ENCODE results near the gene SYNC. TPM values are rescaled to one million over a fixed set of nuclear protein-coding genes. Genes with fewer than 3 reads are reported as not detected.
A peak's percentile ranks its signal among the peaks of the same experiment; 100 is the strongest.
"Not testable (repeated sequence)": the region's sequence is repeated elsewhere in the genome, so short reads cannot be mapped to it uniquely, and the experiment has no call there.

Gene SYNC
- total RNA-seq, 8 experiments from 2014 or later, result 0.24 to 26.0 (median 0.49) TPM

DNA sequence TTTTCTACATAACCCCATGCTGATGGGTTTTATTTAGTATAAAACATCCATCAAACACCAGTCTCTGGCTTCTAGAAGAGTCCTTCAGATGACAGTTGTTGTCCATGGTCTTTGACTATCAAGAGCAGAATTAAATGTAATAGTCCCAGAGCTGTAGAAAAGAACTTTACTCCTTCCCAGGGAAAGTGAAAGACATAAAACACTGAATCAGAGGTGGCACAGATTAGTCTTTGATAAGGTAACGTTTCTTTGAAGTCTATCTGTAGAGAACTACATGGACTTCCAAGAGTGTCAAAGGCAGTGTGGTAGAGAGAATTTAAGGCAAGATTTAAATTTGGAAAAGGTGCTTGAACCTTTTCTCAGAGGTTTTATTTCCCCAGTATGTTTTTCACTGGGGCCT, 21.9 kb downstream of the SYNC start:
- no peaks in the 10 kb centered on the region for H3K4me1 ChIP-seq (replicated peaks in 1 of 2)
- no peak overlapping the region for H3K4me3 ChIP-seq
- in situ Hi-C loops (cut with MboI; ENCODE audit: low pct_unique_long_range_greater_than_20kb in 2 of 9, low sequenced_read_pairs in 9 of 9, unreplicated experiment in 9 of 9), result no loop called here
- 86 to 100% (median 100%) methylated on average over 1 of the region's 1 CpG; no CpG with 5 or more reads in 5 of the 10 experiments for WGBS, 10 experiments
- no peak for ATAC-seq (replicated peaks in 6 of 8)
- H3K27ac ChIP-seq, result no peak overlapping the region

DNA sequence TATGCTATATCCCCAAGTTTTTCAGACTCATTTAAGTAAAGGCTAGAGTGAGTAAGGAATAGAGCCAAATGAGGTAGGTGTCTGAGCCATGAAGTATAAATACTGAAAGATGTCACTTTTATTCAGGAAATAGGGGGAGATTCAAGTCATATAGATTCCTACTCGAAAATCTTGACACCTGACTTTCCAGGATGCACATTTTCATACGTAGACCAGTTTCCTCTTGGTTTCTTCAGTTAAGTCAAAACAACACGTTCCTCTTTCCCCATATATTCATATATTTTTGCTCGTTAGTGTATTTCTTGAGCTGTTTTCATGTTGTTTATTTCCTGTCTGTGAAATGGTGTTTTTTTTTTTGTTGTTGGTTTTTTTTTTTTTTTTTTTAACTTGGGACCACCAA, 22.6 kb downstream of the SYNC start:
- in situ Hi-C loops (cut with MboI; ENCODE audit: low pct_unique_long_range_greater_than_20kb in 2 of 9, low sequenced_read_pairs in 9 of 9, unreplicated experiment in 9 of 9); H3K4me1 ChIP-seq (replicated peaks in 1 of 2); H3K27ac ChIP-seq; H3K4me3 ChIP-seq; ATAC-seq (replicated peaks in 6 of 8): not testable (repeated sequence)
- 80 to 100% (median 93%) methylated on average over 1 to 4 of the region's 4 CpGs; no CpG with 5 or more reads in 1 of the 10 experiments for WGBS, 10 experiments

DNA sequence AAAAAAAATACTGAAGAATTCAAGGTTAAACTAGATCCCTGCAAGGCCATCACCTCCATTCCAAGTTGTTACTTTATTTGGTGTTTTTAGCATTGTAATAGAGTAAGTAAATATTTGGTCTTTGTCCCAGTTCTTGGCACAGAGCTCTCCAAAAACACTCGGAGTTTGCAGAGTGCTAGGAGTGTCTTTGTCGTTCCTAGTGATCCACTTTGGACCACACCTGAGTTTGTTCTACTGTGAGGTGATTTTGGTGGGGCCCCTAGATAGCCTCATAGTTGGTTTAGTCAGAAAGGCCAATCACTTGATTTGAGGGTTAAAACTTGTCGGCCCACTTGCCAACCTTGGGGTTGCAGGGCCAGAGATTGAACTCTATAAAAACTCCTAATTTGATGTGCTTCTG, 25.6 kb downstream of the SYNC start:
- Histone ChIP-seq H3K4me1 (replicated peaks in 1 of 2) (no peaks in the 10 kb centered on the region), H3K27ac (no peak overlapping the region), H3K4me3 (no peak overlapping the region)
- ATAC-seq (replicated peaks in 6 of 8), result no peak
- in situ Hi-C loops (cut with MboI; ENCODE audit: low pct_unique_long_range_greater_than_20kb in 2 of 9, low sequenced_read_pairs in 9 of 9, unreplicated experiment in 9 of 9), result no loop called here
- WGBS, 10 experiments, result 0 to 77% (median 60%) methylated on average over 1 to 3 of the region's 3 CpGs; no CpG with 5 or more reads in 2 of the 10 experiments

DNA sequence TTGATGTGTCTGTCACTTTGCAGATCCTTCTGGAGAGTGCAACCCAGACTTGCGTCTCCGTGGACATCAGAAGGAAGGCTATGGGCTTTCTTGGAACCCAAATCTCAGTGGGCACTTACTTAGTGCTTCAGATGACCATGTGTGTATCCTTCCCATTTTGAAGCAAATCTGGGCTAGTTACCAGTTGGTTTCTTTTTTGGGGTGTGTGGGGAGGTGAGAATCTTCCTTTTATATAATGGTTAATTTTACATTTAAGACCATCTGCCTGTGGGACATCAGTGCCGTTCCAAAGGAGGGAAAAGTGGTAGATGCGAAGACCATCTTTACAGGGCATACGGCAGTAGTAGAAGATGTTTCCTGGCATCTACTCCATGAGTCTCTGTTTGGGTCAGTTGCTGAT, 33.9 kb downstream of the SYNC start:
- in situ Hi-C loops (cut with MboI; ENCODE audit: low pct_unique_long_range_greater_than_20kb in 2 of 9, low sequenced_read_pairs in 9 of 9, unreplicated experiment in 9 of 9); H3K4me3 ChIP-seq; ATAC-seq (replicated peaks in 6 of 8); H3K4me1 ChIP-seq (replicated peaks in 1 of 2); H3K27ac ChIP-seq: not testable (repeated sequence)
- WGBS, 10 experiments, result 80 to 100% (median 94%) methylated on average over 1 to 5 of the region's 5 CpGs; no CpG with 5 or more reads in 2 of the 10 experiments

DNA sequence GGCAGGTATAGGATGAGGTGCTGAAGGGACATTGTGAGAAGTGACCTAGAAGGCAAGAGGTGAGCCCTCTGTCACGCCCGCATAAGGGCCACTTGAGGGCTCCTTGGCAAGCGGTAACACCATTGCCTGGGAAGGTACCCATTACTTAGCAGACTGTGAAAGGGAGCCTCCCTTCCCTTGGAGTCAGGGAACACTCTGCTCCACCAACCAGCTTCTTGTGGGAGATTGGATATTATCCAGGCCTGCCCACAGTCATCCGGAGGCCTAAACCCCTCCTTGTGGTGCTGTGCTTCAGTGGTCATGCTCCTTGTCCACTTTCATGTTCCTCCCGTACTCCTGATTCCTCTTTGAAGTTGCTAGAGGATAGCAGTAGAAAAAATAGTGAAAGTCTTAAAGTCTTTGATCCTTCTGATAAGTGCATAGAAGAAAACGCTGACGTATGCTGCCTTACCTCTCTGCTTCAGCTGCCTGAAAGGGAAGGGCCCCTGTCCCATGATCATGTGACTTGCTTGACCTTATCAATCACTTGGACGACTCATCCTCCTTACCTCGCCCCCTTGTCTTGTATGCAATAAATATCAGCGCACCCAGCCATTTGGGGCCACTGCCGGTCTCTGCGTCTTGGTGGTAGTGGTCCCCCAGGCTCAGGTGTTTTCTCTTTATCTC, 35.5 kb downstream of the SYNC start:
- in situ Hi-C loops (cut with MboI; ENCODE audit: low pct_unique_long_range_greater_than_20kb in 2 of 9, low sequenced_read_pairs in 9 of 9, unreplicated experiment in 9 of 9), result no loop called here
- H3K27ac ChIP-seq, result no peak overlapping the region
- WGBS, 10 experiments, result 73 to 90% (median 85%) methylated on average over 2 to 11 of the region's 12 CpGs; no CpG with 5 or more reads in 1 of the 10 experiments
- no peak overlapping the region for H3K4me3 ChIP-seq
- ATAC-seq (replicated peaks in 6 of 8), result no peak
- H3K4me1 ChIP-seq (replicated peaks in 1 of 2), result no peaks in the 10 kb centered on the region

DNA sequence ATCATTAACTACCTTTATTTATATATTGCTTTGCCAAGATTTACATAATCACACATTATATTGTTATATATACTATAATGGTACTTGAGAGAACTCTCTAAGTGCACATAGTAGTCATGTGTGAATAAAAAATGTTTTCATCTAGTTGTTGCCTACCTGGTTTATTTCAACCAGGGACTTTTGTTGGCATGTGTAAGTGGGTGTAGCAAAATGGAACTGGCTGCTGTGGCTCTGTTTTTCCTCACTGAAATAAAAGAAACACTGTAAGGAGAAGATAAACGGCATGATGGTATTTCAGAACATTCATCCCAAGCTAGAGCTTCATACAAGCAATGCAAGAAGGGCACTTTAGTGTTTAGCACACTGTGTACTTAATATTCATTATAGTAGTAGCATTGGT, 36.7 kb downstream of the SYNC start:
- H3K27ac ChIP-seq, result no peak overlapping the region
- ATAC-seq (replicated peaks in 6 of 8), result no peak
- in situ Hi-C loops (cut with MboI; ENCODE audit: low pct_unique_long_range_greater_than_20kb in 2 of 9, low sequenced_read_pairs in 9 of 9, unreplicated experiment in 9 of 9), result no loop called here
- no peak overlapping the region for H3K4me3 ChIP-seq
- WGBS, 10 experiments, result 17 to 91% (median 83%) methylated on average over 1 of the region's 1 CpG; no CpG with 5 or more reads in 3 of the 10 experiments
- no peaks in the 10 kb centered on the region for H3K4me1 ChIP-seq (replicated peaks in 1 of 2)

DNA sequence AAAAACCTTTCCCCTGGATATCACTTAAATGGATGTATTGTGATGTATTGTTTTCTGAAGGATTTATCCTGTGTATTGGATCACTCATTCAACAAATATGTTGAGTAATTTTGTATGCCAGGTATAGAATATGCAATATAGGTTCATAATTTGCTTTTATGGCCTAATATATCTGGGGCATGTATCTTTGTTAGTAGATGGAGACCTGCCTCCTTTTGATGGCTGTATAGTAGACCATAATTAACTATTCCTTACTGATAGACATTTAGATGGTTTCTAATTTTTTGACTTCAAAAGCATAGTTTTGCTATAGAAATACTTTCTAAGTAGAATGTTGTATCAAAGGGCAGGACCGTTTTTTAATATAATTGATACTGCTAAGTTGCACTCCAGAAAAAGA, 43.0 kb downstream of the SYNC start:
- H3K4me1 ChIP-seq (replicated peaks in 1 of 2), result no peaks in the 10 kb centered on the region
- H3K4me3 ChIP-seq, result no peak overlapping the region
- no peak for ATAC-seq (replicated peaks in 6 of 8)
- H3K27ac ChIP-seq, result no peak overlapping the region
- WGBS, 10 experiments, result 43 to 100% (median 100%) methylated on average over 1 of the region's 1 CpG; no CpG with 5 or more reads in 1 of the 10 experiments
- in situ Hi-C loops (cut with MboI; ENCODE audit: low pct_unique_long_range_greater_than_20kb in 2 of 9, low sequenced_read_pairs in 9 of 9, unreplicated experiment in 9 of 9), result no loop called here

DNA sequence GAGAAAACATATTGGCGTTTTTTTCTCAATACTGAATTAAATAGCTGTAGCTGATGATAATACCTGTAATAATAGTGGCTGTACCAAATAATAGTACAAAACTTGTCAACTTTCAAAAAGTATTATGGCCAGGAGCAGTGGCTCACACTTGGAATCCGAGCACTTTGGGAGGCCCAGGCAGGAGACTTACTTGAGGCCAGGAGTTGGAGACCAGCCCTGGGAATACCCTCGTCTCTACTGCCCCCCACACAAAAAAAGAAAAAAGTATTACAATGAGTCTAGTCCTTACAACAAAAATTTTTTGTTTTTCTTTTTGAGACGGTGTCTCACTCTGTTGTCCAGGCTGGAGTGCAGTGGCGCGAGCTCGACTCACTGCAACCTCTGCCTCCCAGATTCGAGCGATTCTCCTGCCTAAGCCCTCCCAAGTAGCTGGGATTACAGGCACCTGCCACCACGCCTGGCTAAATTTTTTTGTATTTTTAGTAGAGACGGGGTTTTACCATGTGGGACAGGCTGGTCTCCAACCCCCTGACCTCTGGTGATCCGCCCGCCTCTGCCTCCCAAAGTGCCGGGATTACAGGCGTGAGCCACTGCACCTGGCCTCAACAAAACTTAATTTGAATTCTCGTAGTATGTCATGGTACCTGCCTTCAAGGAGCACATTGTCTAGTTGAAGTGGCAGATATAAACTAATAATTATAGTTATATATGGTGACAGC, 50.2 kb downstream of the SYNC start:
- Histone ChIP-seq H3K27ac (no peak overlapping the region), H3K4me3 (peak overlapping the region; percentile 53 to 84 (median 67)), H3K4me1 (replicated peaks in 1 of 2) (peaks cover 18% of the 10 kb centered on the region in 2 donors)
- no peak for ATAC-seq (replicated peaks in 6 of 8)
- WGBS, 10 experiments, result 38 to 100% (median 81%) methylated on average over 1 to 16 of the region's 16 CpGs
- in situ Hi-C loops (cut with MboI; ENCODE audit: low pct_unique_long_range_greater_than_20kb in 2 of 9, low sequenced_read_pairs in 9 of 9, unreplicated experiment in 9 of 9), result no loop called here

DNA sequence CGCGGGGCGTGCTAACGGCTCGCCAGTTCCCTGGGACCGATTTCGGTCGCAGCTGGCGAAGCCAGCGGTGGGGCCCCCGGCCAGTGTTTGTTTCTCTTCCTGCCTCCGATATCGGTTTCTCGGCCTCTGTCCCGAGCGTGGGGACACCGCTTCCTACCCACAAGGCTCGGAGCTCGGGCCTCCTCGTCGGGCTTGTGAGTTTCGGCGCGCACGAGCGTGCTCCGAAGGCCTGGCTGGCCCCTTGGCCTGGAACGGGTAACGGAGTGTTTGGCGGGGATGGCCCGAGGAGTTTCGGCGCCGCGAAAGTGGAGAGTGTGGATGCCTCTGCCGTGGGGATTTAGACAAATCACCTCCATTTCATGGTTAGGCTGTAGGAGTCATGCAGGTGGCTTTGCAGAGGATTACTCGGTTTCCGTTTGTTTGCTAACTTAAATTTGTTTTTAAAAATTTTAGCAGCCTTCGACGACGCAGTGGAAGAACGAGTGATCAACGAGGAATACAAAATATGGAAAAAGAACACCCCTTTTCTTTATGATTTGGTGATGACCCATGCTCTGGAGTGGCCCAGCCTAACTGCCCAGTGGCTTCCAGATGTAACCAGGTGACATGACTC, 51.0 kb downstream of the SYNC start:
- peak in 6 of 8 experiments; percentile 2 to 16 (median 6) for ATAC-seq (replicated peaks in 6 of 8)
- H3K27ac ChIP-seq, result peak overlapping the region; percentile 95 to 99
- 0 to 10% (median 0%) methylated on average over 4 to 36 of the region's 43 CpGs; no CpG with 5 or more reads in 1 of the 10 experiments for WGBS, 10 experiments

DNA sequence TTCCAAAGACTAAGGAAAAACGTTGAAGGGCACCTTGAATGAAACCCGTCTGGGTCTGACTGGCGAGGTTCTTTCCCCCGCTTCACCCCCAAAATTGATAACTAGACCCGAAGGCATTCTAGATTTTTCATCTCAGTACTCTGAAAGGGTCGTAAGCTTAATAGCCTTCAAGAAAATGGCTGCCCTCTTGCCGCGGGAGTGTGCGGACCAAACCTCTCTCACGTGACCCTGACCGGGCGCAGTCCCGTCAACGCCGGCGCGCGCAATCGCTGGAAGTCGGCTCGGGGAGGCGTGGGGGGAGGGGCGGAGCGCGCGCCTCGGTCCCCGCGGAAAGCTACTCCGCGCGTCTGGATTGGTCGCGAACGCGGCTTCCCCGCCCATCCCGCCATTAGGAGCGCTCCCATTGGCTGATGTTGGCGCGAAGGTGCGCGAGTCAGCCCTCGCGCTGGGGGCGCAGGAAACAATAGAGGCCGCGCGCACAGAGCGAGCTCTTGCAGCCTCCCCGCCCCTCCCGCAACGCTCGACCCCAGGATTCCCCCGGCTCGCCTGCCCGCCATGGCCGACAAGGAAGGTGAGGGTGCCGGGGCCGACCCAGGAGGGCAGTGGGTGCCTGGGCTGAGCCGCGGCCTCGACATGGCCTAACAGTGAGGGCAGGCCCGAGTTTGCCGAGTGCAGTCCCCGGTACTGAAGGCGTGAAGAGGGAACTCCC, 51.7 kb downstream of the SYNC start, which contains the start of gene RBBP4:
Gene RBBP4, plus strand, starts transcription at position 457 of the 709 bp plus-strand sequence. Its CDS starts 99 bp downstream, at position 556.
- in situ Hi-C loops (cut with MboI; ENCODE audit: low pct_unique_long_range_greater_than_20kb in 2 of 9, low sequenced_read_pairs in 9 of 9, unreplicated experiment in 9 of 9), result no loop called here
- 0 to 2% (median 0%) methylated on average over 3 to 16 of the region's 67 CpGs; no CpG with 5 or more reads in 3 of the 10 experiments for WGBS, 10 experiments

More for the DNA sequence above, 51.0 kb downstream of the SYNC start:
- H3K4me1 ChIP-seq (replicated peaks in 1 of 2), result peaks cover 18% of the 10 kb centered on the region in 2 donors
- in situ Hi-C loops (cut with MboI; ENCODE audit: low pct_unique_long_range_greater_than_20kb in 2 of 9, low sequenced_read_pairs in 9 of 9, unreplicated experiment in 9 of 9), result no loop called here
- peak overlapping the region; percentile 53 to 84 (median 67) for H3K4me3 ChIP-seq

DNA sequence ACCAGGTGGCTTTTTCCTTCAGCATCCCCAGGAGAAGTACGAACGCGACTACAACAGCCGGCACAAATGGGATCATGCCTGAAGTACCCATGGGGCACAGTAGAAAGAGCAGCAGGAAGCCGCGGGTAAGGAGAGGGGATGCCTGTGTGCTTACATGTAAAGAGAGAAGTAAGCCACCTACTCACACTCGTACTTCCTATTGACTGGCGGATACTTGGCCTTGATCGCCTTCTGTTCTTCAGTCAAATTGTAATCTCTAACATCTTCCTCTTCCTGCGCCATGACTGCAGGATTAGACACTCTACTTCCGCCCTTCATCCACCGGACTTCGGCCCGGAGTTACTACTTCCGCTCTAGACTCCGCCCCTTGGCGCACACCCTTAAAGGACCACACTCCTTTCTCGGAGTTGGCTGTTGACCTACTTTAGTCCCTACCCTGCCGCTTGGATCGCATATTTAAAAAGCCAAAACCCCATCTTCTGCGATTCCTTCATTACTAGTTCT, 52.3 kb downstream of the SYNC start, which contains the start of gene ZBTB8OS:
Gene ZBTB8OS, minus strand, starts transcription at position 303 of the 504 bp plus-strand sequence. Its CDS starts 21 bp downstream, at position 282.
- ATAC-seq (replicated peaks in 6 of 8), result peak; percentile 74 to 84 (median 78)
- H3K4me1 ChIP-seq (replicated peaks in 1 of 2), result peaks cover 18% of the 10 kb centered on the region in 2 donors
- WGBS, 10 experiments, result 0 to 11% (median 1%) methylated on average over 3 to 20 of the region's 21 CpGs
- in situ Hi-C loops (cut with MboI; ENCODE audit: low pct_unique_long_range_greater_than_20kb in 2 of 9, low sequenced_read_pairs in 9 of 9, unreplicated experiment in 9 of 9), result no loop called here
- H3K27ac ChIP-seq, result peak within 1 kb of the TSS; percentile 99 to 100
- peak within 1 kb of the TSS; percentile 53 to 84 (median 67) for H3K4me3 ChIP-seq

More for the DNA sequence above, 51.7 kb downstream of the SYNC start, which contains the start of gene RBBP4:
- Histone ChIP-seq H3K4me3 (peak within 1 kb of the TSS; percentile 53 to 84 (median 67)), H3K4me1 (replicated peaks in 1 of 2) (peaks cover 18% of the 10 kb centered on the region in 2 donors), H3K27ac (peak within 1 kb of the TSS; percentile 99 to 100)
- peak; percentile 85 to 94 (median 92) for ATAC-seq (replicated peaks in 6 of 8)
